Subcutaneous abdominal adipose tissue (tissue), 5 donors: ENCODE results near the gene TKTL1.

Experiments used
- H3K27ac ChIP-seq: one replicate; pipeline ENCODE4 v1.7.0; 2013; ENCODE audit warnings: low read depth, mild to moderate bottlenecking, inconsistent platforms, low read length, moderate library complexity
- H3K27me3 ChIP-seq, 5 donors: one replicate each; pipeline ENCODE4 v1.7.0; 2013; ENCODE audit warnings: low read length in 5 of 5, inconsistent platforms in 1 of 5; ENCODE audit not compliant: control insufficient read depth in 5 of 5, insufficient read depth in 4 of 5
- H3K36me3 ChIP-seq, 5 donors: one replicate each; pipeline ENCODE4 v1.7.0; 2013; ENCODE audit warnings: low read length in 5 of 5; ENCODE audit not compliant: control insufficient read depth in 5 of 5, insufficient read depth in 5 of 5
- H3K4me1 ChIP-seq, 5 donors: one replicate each; pipeline ENCODE4 v1.7.0; 2013; ENCODE audit warnings: low read length in 5 of 5, mild to moderate bottlenecking in 3 of 5, moderate library complexity in 1 of 5; ENCODE audit not compliant: control insufficient read depth in 5 of 5, insufficient read depth in 5 of 5
- H3K4me3 ChIP-seq, 5 donors: one replicate each; pipeline ENCODE4 v1.7.0; 2013; ENCODE audit warnings: low read length in 5 of 5, low read depth in 1 of 5
- H3K9ac ChIP-seq, 5 donors: one replicate each; pipeline ENCODE4 v1.7.0; 2013; ENCODE audit warnings: low read length in 5 of 5, mild to moderate bottlenecking in 4 of 5, moderate library complexity in 3 of 5
- H3K9me3 ChIP-seq, 5 donors: one replicate each; pipeline ENCODE4 v1.7.0; 2013; ENCODE audit warnings: low read length in 5 of 5; ENCODE audit not compliant: control insufficient read depth in 5 of 5
- donor health status: healthy.
- donor health status: healthy.
- donor health status: healthy.
- donor health status: healthy.
- donor health status: healthy.

The TKTL1 gene

DNA sequence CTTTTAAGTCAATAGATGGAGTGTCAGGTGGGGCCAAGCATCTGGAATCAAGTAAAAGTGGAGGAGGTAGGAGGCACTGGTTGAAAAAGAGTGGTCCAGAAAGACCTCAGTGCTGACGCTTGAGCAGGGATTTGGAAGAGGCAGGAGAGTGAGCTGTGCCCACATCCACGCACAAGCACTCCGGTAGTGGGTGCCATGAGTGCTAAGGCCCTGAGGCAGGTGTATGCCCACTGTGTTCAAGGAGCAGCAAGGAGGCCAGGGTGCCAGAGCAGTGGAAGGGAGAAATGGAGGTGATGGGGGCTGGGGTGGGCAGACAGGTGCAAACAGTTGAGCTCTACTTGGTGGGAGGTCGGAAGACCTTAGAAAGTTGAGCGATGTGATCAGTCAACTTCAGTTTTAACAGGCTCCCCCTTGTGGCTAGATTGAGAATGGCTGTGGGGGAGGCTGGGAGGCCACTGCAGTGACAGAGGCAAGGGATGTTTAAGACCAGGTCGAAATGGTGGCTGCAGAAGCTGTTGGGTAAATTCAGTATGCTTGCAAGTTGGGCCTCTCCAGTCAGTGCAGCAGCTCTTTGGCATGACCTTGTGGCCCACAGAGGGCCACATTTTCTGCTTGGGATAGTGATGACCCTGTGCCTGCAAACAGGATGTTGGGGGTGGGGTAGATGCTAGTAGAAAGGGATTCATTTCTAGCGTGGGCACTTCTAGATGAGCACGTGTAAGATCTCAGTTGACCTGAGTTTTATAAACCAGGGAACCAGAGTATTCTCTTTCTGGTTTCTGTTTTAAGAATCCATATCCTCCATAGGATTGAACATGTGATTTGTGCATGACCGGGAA is 12.7 kb downstream of the TKTL1 start:
- Histone ChIP-seq H3K4me1 (peaks cover 0 to 16% (median 15%) of the 10 kb centered on the region in 5 donors), H3K27ac (no peak overlapping the region), H3K9ac (no peak overlapping the region), H3K9me3 (no peaks in the 10 kb centered on the region), H3K4me3 (no peak overlapping the region), H3K36me3 (no peaks in the 10 kb centered on the region), H3K27me3 (peaks cover 4 to 24% (median 7%) of the 10 kb centered on the region in 5 donors)

DNA sequence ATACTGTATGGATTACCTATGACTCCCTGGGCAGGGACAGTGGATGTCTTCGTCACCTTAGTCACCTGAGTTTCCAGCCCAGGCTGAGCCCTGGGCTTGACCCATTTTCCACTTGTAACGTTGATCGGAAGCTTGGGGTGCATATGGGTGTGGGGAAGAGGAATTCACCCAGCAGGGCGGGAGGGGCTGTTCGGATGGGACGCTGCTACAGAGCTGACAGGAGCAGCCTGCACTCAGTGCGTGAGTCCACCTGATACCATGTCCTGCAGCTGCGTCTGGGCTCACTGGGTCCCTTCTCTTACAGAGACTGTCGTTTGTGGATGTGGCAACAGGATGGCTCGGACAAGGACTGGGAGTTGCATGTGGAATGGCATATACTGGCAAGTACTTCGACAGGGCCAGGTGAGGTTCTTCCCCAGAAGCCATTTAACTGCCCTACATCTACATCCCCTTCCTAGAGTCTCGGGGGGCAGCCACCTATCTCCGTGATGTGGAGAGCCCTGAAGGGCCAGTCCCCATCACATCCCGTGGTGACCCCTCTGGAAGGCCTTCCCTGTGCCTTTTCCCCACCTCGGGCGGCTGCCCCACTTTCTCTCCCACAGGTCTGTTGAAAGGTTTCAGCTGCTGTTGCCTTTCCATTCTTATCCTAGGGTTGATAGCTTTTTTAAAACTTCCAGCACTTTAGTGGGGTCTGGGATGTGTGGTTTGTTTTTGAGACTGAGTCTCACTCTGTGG is 13.6 kb downstream of the TKTL1 start:
- H3K4me1 ChIP-seq = peaks cover 0 to 16% (median 15%) of the 10 kb centered on the region in 5 donors
- no peaks in the 10 kb centered on the region for H3K36me3 ChIP-seq
- no peak overlapping the region for H3K4me3 ChIP-seq
- H3K9me3 ChIP-seq = no peaks in the 10 kb centered on the region
- H3K9ac ChIP-seq = no peak overlapping the region
- no peak overlapping the region for H3K27ac ChIP-seq
- peaks cover 4 to 24% (median 6%) of the 10 kb centered on the region in 5 donors for H3K27me3 ChIP-seq

DNA sequence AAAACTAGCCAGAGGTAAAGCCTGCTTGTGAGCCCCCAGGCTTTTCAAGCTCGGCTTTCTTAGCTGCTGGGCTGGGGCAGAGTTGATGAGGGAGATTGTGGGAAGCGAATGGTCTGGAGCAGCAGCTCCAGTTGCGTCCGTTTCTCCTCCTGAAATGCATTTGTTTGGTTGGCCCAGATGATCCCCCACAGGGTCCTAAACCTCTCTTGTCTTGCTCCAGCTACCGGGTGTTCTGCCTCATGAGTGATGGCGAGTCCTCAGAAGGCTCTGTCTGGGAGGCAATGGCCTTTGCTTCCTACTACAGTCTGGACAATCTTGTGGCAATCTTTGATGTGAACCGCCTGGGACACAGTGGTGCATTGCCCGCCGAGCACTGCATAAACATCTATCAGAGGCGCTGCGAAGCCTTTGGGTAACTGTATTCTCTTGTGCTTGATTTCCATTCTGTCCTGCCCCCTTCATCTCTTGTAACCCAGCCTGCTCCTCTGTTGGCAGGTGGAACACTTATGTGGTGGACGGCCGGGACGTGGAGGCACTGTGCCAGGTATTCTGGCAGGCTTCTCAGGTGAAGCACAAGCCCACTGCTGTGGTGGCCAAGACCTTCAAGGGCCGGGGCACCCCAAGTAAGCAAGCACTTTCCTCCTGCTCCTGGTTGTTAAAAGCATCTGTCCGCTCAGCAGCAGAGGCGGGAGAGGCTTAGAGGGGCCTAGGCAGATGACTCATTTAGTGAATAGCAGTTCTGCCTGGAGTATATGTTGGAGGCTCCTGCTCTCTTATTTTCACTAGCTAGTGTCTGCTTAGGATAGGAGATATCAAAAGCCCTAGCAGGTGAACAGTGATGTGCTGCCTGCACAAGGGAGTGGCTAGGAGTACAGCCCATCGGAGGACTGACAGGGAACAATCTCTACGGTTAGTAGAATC is 15.3 kb downstream of the TKTL1 start:
- no peaks in the 10 kb centered on the region for H3K9me3 ChIP-seq
- no peak overlapping the region for H3K9ac ChIP-seq
- peaks cover 0 to 16% (median 15%) of the 10 kb centered on the region in 5 donors for H3K4me1 ChIP-seq
- no peaks in the 10 kb centered on the region for H3K36me3 ChIP-seq
- H3K27ac ChIP-seq = no peak overlapping the region
- H3K4me3 ChIP-seq = no peak overlapping the region
- H3K27me3 ChIP-seq = peaks cover 4 to 18% (median 6%) of the 10 kb centered on the region in 5 donors

DNA sequence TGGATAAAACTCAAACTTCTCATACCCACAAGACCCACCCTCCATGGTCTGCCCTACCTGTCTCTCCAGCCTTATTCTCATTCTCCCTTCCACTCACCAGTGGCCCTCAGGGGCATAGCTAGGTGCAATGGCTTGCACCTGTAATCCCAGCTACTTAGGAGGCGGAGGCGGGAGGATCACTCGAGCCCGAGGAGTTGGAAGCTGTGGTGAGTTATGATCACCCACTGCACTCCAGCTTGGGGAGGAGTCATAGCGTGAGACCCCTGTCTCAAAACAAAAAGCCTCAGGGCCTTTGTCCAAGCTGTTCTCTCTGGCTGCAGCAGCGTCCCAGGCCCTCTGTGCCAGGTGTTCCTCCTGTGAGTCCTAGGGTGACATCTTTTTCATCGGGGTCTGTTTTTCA is 16.5 kb downstream of the TKTL1 start:
- Histone ChIP-seq H3K27me3 (peaks cover 2 to 18% (median 6%) of the 10 kb centered on the region in 5 donors), H3K27ac (no peak overlapping the region), H3K36me3 (no peaks in the 10 kb centered on the region), H3K4me1 (peaks cover 0 to 16% (median 13%) of the 10 kb centered on the region in 5 donors), H3K4me3 (no peak overlapping the region), H3K9ac (no peak overlapping the region), H3K9me3 (no peaks in the 10 kb centered on the region)

DNA sequence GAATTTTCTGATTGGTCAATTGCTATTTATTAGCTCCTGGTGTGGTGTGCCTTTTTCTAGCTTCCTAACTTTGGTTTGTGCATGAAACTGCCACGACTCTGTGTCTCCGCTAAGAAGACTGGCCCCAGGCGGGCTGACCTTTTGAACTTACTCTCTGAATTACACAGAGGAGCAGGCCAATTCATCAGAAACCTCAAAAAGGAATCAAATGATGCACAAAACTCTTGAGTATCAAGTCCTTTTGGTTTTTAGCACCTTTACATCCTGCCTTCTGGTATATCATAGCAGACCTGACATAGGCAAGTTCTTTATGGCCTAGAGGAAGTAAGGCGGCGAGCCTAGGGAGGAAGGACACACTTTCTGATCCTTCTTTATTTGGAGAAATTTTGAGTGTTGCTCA is 17.6 kb downstream of the TKTL1 start:
- Histone ChIP-seq H3K36me3 (no peaks in the 10 kb centered on the region), H3K4me3 (no peak overlapping the region), H3K4me1 (peaks cover 0 to 9% (median 3%) of the 10 kb centered on the region in 5 donors), H3K27me3 (peaks cover 0 to 17% (median 6%) of the 10 kb centered on the region in 5 donors), H3K9ac (peak overlapping the region in 1 of 5 donors; percentile 22), H3K9me3 (no peaks in the 10 kb centered on the region), H3K27ac (no peak overlapping the region)

DNA sequence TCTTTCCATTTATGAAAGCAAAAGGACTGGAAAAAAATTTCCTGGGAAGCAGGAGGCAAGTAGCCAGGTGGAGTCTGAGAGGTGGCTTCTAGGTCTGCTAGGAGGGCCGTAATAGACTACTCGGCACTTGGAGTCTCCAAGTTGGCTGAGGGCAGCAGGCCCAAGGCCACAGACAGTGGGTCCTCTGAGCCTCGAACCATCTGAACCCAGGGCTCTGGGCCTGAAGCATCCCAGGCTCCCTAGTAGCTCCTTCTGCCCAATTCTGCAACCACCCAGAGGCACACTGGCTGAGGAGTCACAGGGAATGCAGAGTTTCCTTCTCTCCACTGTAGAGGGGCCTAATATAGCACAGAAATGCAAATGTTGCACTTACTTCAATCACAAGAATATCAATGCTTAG is 19.8 kb downstream of the TKTL1 start:
- Histone ChIP-seq H3K9ac (no peak overlapping the region), H3K27me3 (peaks cover 6 to 18% (median 8%) of the 10 kb centered on the region in 5 donors), H3K36me3 (no peaks in the 10 kb centered on the region), H3K4me1 (peaks cover 0 to 2% (median 0%) of the 10 kb centered on the region in 5 donors), H3K9me3 (no peaks in the 10 kb centered on the region), H3K27ac (no peak overlapping the region), H3K4me3 (no peak overlapping the region)

DNA sequence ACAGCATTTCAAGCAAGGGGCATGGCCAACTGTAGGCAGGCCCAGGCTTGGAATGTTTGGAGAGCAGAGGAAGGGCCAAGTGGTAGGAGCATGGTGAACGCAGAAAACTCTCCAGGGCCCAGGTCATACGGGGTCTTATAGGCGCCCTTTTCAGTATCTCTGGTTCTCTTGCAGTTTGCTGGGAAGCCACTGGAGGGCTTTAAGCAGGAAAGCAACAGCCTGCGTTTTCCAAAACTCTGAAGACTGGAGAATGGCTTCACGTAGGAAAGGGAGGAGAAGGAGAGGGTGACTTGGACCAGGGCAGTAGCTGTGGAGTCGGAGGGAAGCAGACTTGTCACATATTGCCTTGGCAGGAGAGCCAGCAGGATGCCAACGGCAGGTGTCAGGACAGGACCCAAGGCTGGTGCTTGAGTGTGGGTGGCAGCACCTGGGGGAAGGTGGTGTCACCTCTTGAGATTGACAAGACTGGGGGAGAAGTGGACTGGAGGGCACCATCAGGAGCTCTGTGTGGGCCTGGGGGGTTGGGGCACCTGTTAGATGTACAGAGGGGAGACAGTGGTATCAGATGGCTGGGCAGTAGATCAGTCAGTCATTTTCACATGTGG is 21.9 kb downstream of the TKTL1 start:
- no peaks in the 10 kb centered on the region for H3K36me3 ChIP-seq
- H3K9me3 ChIP-seq = no peaks in the 10 kb centered on the region
- peaks cover 7 to 12% (median 11%) of the 10 kb centered on the region in 5 donors for H3K27me3 ChIP-seq

DNA sequence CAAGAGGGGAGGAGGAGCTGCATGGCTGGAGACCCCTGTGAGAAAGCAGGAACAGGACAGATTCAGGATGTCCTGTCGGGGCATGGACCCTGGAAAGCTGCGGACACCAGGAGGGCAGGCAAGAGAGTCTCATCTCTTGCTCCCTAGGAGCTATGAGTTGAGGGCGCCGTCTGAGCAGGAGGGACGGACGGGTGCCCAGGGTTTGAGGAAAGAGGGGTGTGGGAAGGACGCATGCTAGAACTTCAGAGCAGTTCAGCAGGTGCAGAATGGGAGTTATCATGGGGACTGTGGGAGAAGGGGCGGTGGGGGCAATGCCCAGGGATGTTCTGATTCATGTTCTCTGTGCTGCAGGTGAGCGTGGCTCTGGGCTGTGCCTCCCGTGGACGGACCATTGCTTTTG is 24.8 kb downstream of the TKTL1 start:
- H3K36me3 ChIP-seq = no peaks in the 10 kb centered on the region
- H3K4me3 ChIP-seq = no peak overlapping the region
- peaks cover 0 to 2% (median 0%) of the 10 kb centered on the region in 5 donors for H3K9me3 ChIP-seq
- H3K4me1 ChIP-seq = peaks cover 0 to 2% (median 0%) of the 10 kb centered on the region in 5 donors
- H3K27ac ChIP-seq = no peak overlapping the region
- H3K9ac ChIP-seq = no peak overlapping the region
- H3K27me3 ChIP-seq = peaks cover 8 to 18% (median 15%) of the 10 kb centered on the region in 5 donors

More for the DNA sequence above, 21.9 kb downstream of the TKTL1 start:
- Histone ChIP-seq H3K4me1 (peaks cover 0 to 2% (median 0%) of the 10 kb centered on the region in 5 donors), H3K9ac (no peak overlapping the region), H3K27ac (no peak overlapping the region), H3K4me3 (no peak overlapping the region)

DNA sequence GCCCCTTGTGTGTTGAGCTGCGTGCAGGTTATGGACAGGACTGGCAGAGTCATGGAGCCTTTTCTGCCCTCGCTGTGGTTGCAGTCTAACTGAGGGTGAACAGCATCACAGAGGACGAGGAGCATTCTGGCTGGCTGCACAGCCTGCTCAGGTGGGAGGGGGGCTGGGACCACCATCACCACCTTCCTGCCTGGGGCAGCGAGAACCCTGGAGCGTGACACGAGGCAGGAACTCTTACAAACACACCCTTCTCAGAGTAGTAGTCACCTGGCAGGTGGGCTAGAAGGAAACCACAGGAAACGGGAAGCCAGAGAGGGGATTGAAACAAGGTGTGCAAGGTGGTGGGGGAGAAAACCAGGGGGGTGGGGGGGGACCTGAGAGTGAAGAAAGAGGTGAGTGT is 25.6 kb downstream of the TKTL1 start:
- H3K9me3 ChIP-seq = peaks cover 0 to 2% (median 0%) of the 10 kb centered on the region in 5 donors
- no peak overlapping the region for H3K27ac ChIP-seq
- peaks cover 8 to 21% (median 15%) of the 10 kb centered on the region in 5 donors for H3K27me3 ChIP-seq
- no peak overlapping the region for H3K4me3 ChIP-seq
- peaks cover 0 to 4% (median 0%) of the 10 kb centered on the region in 5 donors for H3K4me1 ChIP-seq
- H3K9ac ChIP-seq = no peak overlapping the region
- H3K36me3 ChIP-seq = no peaks in the 10 kb centered on the region
